Panc1 (cell line): ENCODE data around the gene ZNF784.

Experiments
- CTCF ChIP-seq: fragments of 450-650 bp; IDR thresholded peaks from 2 replicates; pipeline ENCODE4 v1.5.1; 2017; ENCODE audit warnings: mild to moderate bottlenecking
- POLR2AphosphoS5 ChIP-seq: IDR thresholded peaks from 2 replicates; pipeline ENCODE4 v1.6.1; 2012; ENCODE audit warnings: mild to moderate bottlenecking, low read depth, low read length, moderate library complexity
- REST ChIP-seq, 2 experiments: IDR thresholded peaks; 2 replicates each; pipeline ENCODE4 v1.6.1; 2011 to 2012; ENCODE audit warnings: low read depth in 2 of 2, control low read depth in 1 of 2, low read length in 1 of 2, mild to moderate bottlenecking in 1 of 2, moderate library complexity in 1 of 2; ENCODE audit not compliant: insufficient read depth in 1 of 2
- SIN3A ChIP-seq: IDR thresholded peaks from 2 replicates; pipeline ENCODE4 v1.6.1; 2012; ENCODE audit warnings: low read depth, mild to moderate bottlenecking, low read length, moderate library complexity, borderline replicate concordance; ENCODE audit not compliant: insufficient read depth
- TCF7L2 ChIP-seq: IDR thresholded peaks from 2 replicates; pipeline ENCODE4 v1.6.1; 2011; ENCODE audit warnings: mild to moderate bottlenecking, low read depth, low read length, inconsistent platforms

GRCh38 chr19:55647732-55648584, 23.6 kb upstream of the ZNF784 start, which contains the start of gene CCDC106:
- TF ChIP-seq CTCF (no peak), POLR2AphosphoS5 (no peak; the same call in 1 of the 2 replicates), REST (IDR thresholded peaks at IDR 0.05; ENCODE audit: insufficient read depth in 1 of 2, low read depth in 2 of 2, low read length in 1 of 2) (0 out of 4 replicates have a peak, but pooled peaks of 1 of the 2 experiments have one; percentile 10), TCF7L2 (no peak), SIN3A (peak; percentile 6; the same call in 1 of the 2 replicates)
